A549 (cell line): ENCODE results near the gene COBLL1.

Experiments
- BHLHE40 ChIP-seq: IDR thresholded peaks from 2 replicates; pipeline ENCODE4 v1.6.1; 2012; ENCODE audit warnings: low read depth, low read length, inconsistent platforms
- CEBPB ChIP-seq, 2 experiments: fragments of >200 bp in 1 of 2; sonication (Bioruptor Twin) in 1 of 2; formaldehyde crosslinking in 1 of 2; IDR thresholded peaks; 2 replicates each; pipeline ENCODE4 v1.6.1; 2012 to 2016
- E2F6 ChIP-seq: IDR thresholded peaks from 2 replicates; pipeline ENCODE4 v1.6.1; 2012; ENCODE audit warnings: low read depth, borderline replicate concordance
- ESRRA ChIP-seq: fragments of 150-350 bp; IDR thresholded peaks from 2 replicates; pipeline ENCODE4 v1.6.1; 2014; ENCODE audit warnings: mild to moderate bottlenecking, low read length, borderline replicate concordance
- PBX3 ChIP-seq: IDR thresholded peaks from 2 replicates; pipeline ENCODE4 v1.6.1; 2012
- POLR2A ChIP-seq: IDR thresholded peaks from 2 replicates; pipeline ENCODE4 v1.6.1; 2012; ENCODE audit warnings: mild to moderate bottlenecking, low read length
- RNF2 ChIP-seq: fragments of 200-600 bp; sonication (generic); IDR thresholded peaks from 2 replicates; pipeline ENCODE4 v1.6.1; 2016; ENCODE audit warnings: low read depth, mild to moderate bottlenecking, antibody characterized with exemption, moderate library complexity, borderline replicate concordance
- USF2 ChIP-seq: fragments of 450-650 bp; IDR thresholded peaks from 2 replicates; pipeline ENCODE4 v1.6.1; 2014; ENCODE audit warnings: antibody characterized with exemption
- TF ChIP-seq, protein P1 (sequence below): fragments of >200 bp; sonication (Bioruptor Twin); formaldehyde crosslinking; IDR thresholded peaks from 3 replicates; pipeline ENCODE4 v1.5.1; 2016

GRCh38 chr2:164688896-164689419 lies 152.7 kb downstream of the COBLL1 start:
- TF ChIP-seq POLR2A (no peak), E2F6 (no peak), BHLHE40 (no peak), RNF2 (no peak), PBX3 (no peak), ESRRA (no peak), CEBPB (IDR thresholded peaks at IDR 0.05) (no peak), USF2 (no peak)
- TF ChIP-seq, protein P1, sequence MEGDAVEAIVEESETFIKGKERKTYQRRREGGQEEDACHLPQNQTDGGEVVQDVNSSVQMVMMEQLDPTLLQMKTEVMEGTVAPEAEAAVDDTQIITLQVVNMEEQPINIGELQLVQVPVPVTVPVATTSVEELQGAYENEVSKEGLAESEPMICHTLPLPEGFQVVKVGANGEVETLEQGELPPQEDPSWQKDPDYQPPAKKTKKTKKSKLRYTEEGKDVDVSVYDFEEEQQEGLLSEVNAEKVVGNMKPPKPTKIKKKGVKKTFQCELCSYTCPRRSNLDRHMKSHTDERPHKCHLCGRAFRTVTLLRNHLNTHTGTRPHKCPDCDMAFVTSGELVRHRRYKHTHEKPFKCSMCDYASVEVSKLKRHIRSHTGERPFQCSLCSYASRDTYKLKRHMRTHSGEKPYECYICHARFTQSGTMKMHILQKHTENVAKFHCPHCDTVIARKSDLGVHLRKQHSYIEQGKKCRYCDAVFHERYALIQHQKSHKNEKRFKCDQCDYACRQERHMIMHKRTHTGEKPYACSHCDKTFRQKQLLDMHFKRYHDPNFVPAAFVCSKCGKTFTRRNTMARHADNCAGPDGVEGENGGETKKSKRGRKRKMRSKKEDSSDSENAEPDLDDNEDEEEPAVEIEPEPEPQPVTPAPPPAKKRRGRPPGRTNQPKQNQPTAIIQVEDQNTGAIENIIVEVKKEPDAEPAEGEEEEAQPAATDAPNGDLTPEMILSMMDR: no peak
